Activated CD8-positive, alpha-beta memory T cell treated with anti-CD3 and anti-CD28 coated beads, Interleukin-2, amount 50 U/mL, for 4 hours (primary cell): ENCODE results near the gene COL6A2.
"Not testable (repeated sequence)": the region's sequence is repeated elsewhere in the genome, so short reads cannot be mapped to it uniquely, and the experiment has no call there.

Source experiments
- DNase-seq: peaks from one replicate; pipeline ENCODE4 v3.0.0-alpha.2; 2020

COL6A2 gene

GRCh38 chr21:46080171-46081021, 17.5 kb upstream of the COL6A2 start:
- no peak for DNase-seq

- no peak for DNase-seq
These were observed 16.7 kb upstream of the COL6A2 start for GRCh38 chr21:46081022-46081861.

GRCh38 chr21:46081862-46082712, 15.8 kb upstream of the COL6A2 start:
- no peak for DNase-seq

GRCh38 chr21:46082713-46082962, 15.3 kb upstream of the COL6A2 start:
- DNase-seq, result no peak

- no peak for DNase-seq
These were observed 14.7 kb upstream of the COL6A2 start for GRCh38 chr21:46082963-46083790.

GRCh38 chr21:46083791-46084561, 13.9 kb upstream of the COL6A2 start:
- no peak for DNase-seq

- DNase-seq, result no peak
These were observed 13.2 kb upstream of the COL6A2 start for GRCh38 chr21:46084709-46085108.

- not testable (repeated sequence) for DNase-seq
These were observed 12.7 kb upstream of the COL6A2 start for GRCh38 chr21:46085259-46085658.

- no peak for DNase-seq
These were observed 10.3 kb upstream of the COL6A2 start for GRCh38 chr21:46087641-46088040.

GRCh38 chr21:46088189-46088588, 9.7 kb upstream of the COL6A2 start:
- no peak for DNase-seq

GRCh38 chr21:46089285-46089684, 8.6 kb upstream of the COL6A2 start:
- no peak for DNase-seq

GRCh38 chr21:46091118-46091517, 6.8 kb upstream of the COL6A2 start:
- DNase-seq, result no peak

GRCh38 chr21:46091631-46092025, 6.3 kb upstream of the COL6A2 start:
- DNase-seq, result no peak

- no peak for DNase-seq
These were observed 5.7 kb upstream of the COL6A2 start for GRCh38 chr21:46092026-46092764.

- DNase-seq, result no peak
These were observed 4.9 kb upstream of the COL6A2 start for GRCh38 chr21:46092811-46093667.

- no peak for DNase-seq
These were observed 4.1 kb upstream of the COL6A2 start for GRCh38 chr21:46093668-46094400.

- DNase-seq, result no peak
These were observed 3.4 kb upstream of the COL6A2 start for GRCh38 chr21:46094401-46095082.

GRCh38 chr21:46095083-46095719, 2.7 kb upstream of the COL6A2 start:
- DNase-seq, result no peak
